H4 (cell line): ENCODE results near the gene IGSF23. TPM values are rescaled to one million over a fixed set of nuclear protein-coding genes. Genes with fewer than 3 reads are reported as not detected.

ENCODE experiments used
- DNase-seq: peaks from one replicate; pipeline ENCODE4 v3.0.0-alpha.2; 2015; ENCODE audit warnings: low spot score
- total RNA-seq: library from RNA; depleted of rRNA; stranded (reverse); fragments of >200 nt; shearing (Covaris generic); gene quantifications from 2 replicates; pipeline ENCODE4 v1.2.3, GENCODE V29; 2014

Gene IGSF23
- total RNA-seq, 1 experiment from 2014 or later, result not detected

- no peak for DNase-seq
These were observed 28.3 kb downstream of the IGSF23 start for GRCh38 chr19:44641501-44642265.

DNA sequence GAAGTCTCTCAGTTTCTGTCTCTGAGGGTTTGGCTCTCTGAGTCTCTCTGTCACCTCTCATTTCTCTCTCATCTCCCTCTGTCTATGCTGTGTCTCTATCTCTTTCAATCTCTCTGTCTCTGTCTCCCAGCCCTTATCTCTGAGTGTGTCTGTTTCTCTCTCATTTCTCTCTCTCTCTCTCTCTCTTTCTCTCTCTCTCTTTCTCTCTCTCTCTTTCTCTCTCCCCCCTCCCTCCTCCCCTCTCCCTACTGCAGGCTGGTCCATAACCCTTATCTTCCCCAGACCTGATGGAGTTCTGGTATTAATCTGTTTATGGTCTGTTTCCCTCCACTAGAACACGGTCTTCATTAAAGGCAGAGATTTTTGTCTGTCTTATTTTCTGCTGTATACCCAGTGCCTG, 29.0 kb downstream of the IGSF23 start:
- DNase-seq, result no peak

GRCh38 chr19:44643605-44644401, 30.4 kb downstream of the IGSF23 start, which contains the start of gene PVR:
Gene PVR (plus strand): TSS chr19:44643910. CDS start chr19:44644097, 187 bp downstream.
- DNase-seq, result peak; percentile 52

DNA sequence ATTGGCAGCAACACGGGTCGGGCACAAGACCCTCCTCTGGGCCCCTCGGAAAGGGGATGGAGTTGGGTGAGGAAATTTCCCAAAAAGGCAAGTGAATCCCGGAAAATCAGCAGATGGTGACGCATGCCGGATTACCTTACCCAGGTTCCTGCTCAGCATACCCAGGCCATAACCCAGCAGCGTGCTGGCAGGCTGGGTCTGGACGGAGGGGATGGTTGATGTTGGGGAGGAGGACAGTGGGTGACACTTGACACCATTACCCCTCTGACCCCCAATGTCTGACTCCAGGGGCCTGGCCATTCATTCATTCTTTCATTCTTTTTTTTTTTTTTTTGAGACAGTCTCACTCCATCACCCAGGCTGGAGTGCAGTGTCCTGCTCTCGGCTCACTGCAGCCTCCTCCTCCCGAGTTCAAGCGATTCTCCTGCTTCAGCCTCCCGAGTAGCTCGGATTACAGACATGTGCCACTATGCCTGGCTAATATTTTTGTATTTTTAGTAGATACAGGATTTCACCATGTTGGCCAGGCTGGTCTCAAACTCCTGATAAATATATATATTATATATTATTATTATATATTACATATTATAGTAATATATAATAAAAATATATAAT, 31.1 kb downstream of the IGSF23 start:
- DNase-seq, result peak; percentile 21

DNA sequence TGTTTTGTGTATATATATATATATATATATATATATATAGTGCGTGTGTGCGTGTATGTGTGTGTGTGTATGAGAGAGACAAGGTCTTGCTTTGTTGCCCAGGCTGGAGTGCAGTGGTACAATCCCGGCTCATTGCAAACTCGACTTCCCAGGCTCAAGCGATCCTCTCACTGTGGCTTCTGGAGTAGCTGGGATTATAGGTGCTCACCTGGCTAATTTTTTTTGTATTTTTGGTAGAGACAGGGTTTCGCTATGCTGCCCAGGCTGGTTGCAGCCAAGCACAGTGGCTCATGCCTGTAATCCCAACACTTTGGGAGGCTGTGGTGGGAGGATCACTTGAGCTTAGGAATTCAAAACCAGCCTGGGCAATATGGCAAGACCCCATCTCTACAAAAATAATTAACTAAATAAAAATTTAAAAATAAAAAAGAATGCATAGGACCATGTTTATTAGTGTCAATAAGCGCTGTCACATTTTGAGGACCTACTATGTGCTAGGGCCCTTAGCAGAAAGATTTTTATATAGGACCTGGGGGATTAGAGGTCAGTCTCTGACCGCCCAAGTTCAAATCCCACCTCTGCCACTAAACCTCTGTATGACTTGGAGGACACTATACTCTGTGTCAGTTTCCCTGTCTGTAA, 32.2 kb downstream of the IGSF23 start:
- no peak for DNase-seq

DNA sequence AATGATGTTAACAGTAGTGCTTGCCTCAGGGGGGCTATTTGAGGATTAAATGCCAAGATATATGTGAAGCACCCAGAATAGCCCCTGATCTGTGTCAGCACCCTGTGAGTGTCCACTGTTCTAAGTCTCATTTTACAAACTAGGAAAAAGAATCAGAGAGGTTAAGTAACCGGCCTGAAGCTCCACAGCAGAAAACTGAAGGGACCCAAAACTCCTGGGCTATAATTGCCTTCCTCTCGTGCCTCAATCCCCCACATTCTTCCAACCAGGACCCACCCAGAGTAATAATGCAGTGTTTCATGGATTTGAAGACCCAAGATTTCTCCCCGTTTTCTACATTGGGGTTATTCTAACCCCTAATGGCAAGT, 32.7 kb downstream of the IGSF23 start:
- no peak for DNase-seq

- no peak for DNase-seq
These were observed 33.8 kb downstream of the IGSF23 start for GRCh38 chr19:44647144-44647543.

DNA sequence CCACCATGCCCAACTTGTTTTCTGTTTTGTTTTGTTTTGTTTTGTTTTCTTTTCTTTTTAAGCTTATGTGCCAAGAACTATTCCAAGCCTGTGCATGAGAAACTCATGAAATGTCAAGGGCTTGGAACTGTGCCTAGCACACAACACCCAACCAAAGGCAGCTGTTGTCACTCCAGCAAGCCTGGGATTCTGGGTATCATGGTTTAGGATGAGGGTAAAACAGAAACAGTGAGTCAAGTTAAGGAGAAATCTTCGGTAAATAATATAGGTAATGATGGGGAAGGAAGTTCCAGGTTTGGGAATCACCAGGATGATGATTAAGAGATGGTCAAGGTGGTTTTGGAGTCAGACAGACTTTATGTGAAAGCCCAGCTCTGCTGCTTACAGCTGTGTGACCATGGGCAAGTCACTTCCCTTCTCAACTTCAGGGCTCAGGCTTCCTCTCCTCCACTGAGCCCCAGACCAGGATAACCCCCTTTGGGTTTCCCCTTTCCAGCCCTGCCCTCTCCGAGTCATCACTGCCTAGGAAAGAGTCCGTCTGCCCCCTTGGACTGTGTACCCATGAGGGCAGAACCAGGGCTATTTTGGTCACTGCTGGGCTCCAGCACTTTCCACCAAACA, 35.4 kb downstream of the IGSF23 start:
- DNase-seq, result no peak

GRCh38 chr19:44649578-44650145, 36.3 kb downstream of the IGSF23 start:
- no peak for DNase-seq

- DNase-seq, result no peak
These were observed 40.0 kb downstream of the IGSF23 start for GRCh38 chr19:44653343-44653742.

- peak; percentile 33 for DNase-seq
These were observed 40.8 kb downstream of the IGSF23 start for GRCh38 chr19:44653977-44654774.

- peak; percentile 32 for DNase-seq
These were observed 44.0 kb downstream of the IGSF23 start for GRCh38 chr19:44657211-44657921.

- no peak for DNase-seq
These were observed 44.8 kb downstream of the IGSF23 start for GRCh38 chr19:44658069-44658733.

DNA sequence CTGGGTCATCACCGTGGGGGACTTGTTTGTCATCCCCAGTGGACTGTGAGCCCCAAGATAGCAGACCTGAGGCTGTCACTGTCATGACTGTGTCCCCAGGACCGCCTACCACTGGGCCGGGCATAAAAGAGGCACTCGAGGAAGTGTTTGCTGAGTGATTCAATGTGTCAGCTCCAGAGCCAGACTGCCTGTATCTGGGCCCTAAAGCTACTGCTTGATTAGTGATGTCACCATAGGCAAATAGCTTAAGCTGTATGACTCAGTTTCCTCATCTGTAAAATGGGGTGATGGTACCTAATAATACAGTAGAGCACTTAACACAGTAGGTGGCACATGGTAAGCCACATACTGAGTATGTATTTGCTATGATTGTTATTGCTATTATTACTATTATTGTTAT, 46.7 kb downstream of the IGSF23 start:
- DNase-seq, result no peak

GRCh38 chr19:44661205-44661604, 47.8 kb downstream of the IGSF23 start:
- DNase-seq, result no peak

- DNase-seq, result no peak
These were observed 48.5 kb downstream of the IGSF23 start for GRCh38 chr19:44661904-44662303.

DNA sequence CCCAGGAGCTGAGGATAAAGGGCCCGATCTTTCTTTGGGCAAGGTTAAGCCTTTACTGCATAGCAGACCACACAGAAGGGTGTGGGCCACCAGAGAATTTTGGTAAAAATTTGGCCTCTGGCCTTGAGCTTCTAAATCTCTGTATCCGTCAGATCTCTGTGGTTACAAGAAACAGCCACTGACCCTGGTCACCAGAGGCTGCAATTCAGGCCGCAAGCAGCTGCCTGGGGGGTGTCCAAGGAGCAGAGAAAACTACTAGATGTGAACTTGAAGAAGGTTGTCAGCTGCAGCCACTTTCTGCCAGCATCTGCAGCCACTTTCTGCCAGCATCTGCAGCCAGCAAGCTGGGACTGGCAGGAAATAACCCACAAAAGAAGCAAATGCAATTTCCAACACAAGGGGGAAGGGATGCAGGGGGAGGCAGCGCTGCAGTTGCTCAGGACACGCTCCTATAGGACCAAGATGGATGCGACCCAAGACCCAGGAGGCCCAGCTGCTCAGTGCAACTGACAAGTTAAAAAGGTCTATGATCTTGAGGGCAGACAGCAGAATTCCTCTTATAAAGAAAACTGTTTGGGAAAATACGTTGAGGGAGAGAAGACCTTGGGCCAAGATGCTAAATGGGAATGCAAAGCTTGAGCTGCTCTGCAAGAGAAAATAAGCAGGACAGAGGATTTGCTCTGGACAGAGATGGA, 49.5 kb downstream of the IGSF23 start:
- DNase-seq, result no peak

DNA sequence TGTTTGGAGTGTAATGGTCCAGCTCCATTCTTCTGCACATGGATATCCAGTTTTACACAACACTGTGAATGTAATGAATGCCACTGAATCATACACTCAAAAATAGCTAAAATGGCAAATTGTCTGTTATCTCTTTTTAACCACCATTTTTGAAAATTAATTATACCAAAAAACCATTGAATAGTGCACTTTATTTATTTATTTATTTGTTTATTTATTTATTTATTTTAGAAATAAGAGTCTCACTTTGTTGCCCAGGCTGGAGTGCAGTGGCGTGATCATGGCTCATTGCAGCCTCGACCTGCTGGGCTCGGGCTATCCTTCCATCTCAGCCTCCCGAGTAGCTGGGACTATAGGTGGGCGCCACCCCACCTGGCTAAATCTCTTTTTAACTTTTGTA, 50.6 kb downstream of the IGSF23 start:
- DNase-seq, result no peak

- no peak for DNase-seq
These were observed 51.6 kb downstream of the IGSF23 start for GRCh38 chr19:44664976-44665375.
